ENCODE measurements around the gene TMEM134. TPM values are rescaled to one million over a fixed set of nuclear protein-coding genes. Genes with fewer than 3 reads are reported as not detected.
"Not testable (repeated sequence)": the region's sequence is repeated elsewhere in the genome, so short reads cannot be mapped to it uniquely, and the experiment has no call there.

Gene TMEM134
- total RNA-seq, 2 donors from 2014 or later = 53.2 to 59.7 TPM

GRCh38 chr11:67432655-67433349 lies 36.2 kb downstream of the TMEM134 start:
- Mint-ChIP-seq H3K36me3 (ENCODE audit: insufficient read depth in 2 of 2) (peaks cover 8 to 19% of the 10 kb centered on the region in 2 donors), H3K27ac (peak overlapping the region; percentile 82), H3K4me3 (no peak overlapping the region), H3K9me3 (no peaks in the 10 kb centered on the region), H3K27me3 (ENCODE audit: low read depth) (no peaks in the 10 kb centered on the region), H3K4me1 (ENCODE audit: low read depth) (peaks cover 62% of the 10 kb centered on the region)
- DNase-seq = no peak
- ATAC-seq (replicated peaks in 1 of 2) = no peak

- DNase-seq = no peak
- peaks cover 70% of the 10 kb centered on the region for H3K4me1 Mint-ChIP-seq (ENCODE audit: low read depth)
- H3K36me3 Mint-ChIP-seq (ENCODE audit: insufficient read depth in 2 of 2) = peaks cover 7 to 16% of the 10 kb centered on the region in 2 donors
- peak overlapping the region in 1 of 2 donors; percentile 5 for H3K4me3 Mint-ChIP-seq
- H3K27me3 Mint-ChIP-seq (ENCODE audit: low read depth) = no peaks in the 10 kb centered on the region
- ATAC-seq (replicated peaks in 1 of 2) = no peak
- peak overlapping the region; percentile 69 for H3K27ac Mint-ChIP-seq
- H3K9me3 Mint-ChIP-seq = no peaks in the 10 kb centered on the region
Observed at GRCh38 chr11:67431346-67432249, 37.5 kb downstream of the TMEM134 start.

GRCh38 chr11:67429722-67430121 lies 39.3 kb downstream of the TMEM134 start:
- Mint-ChIP-seq H3K4me1 (ENCODE audit: low read depth) (peaks cover 61% of the 10 kb centered on the region), H3K27me3 (ENCODE audit: low read depth) (no peaks in the 10 kb centered on the region), H3K9me3 (no peaks in the 10 kb centered on the region), H3K27ac (peak overlapping the region; percentile 65), H3K36me3 (ENCODE audit: insufficient read depth in 2 of 2) (peaks cover 0 to 8% of the 10 kb centered on the region in 2 donors), H3K4me3 (peak overlapping the region; percentile 91 to 99)
- ATAC-seq (replicated peaks in 1 of 2) = no peak
- no peak for DNase-seq

GRCh38 chr11:67429038-67429668 lies 39.9 kb downstream of the TMEM134 start:
- ATAC-seq (replicated peaks in 1 of 2) (no peak), DNase-seq (peak in 1 of 2 donors; percentile 8)
- Mint-ChIP-seq H3K9me3 (no peaks in the 10 kb centered on the region), H3K4me3 (peak overlapping the region; percentile 91 to 99), H3K27ac (peak overlapping the region; percentile 89), H3K4me1 (ENCODE audit: low read depth) (peaks cover 58% of the 10 kb centered on the region), H3K36me3 (ENCODE audit: insufficient read depth in 2 of 2) (peaks cover 0 to 7% of the 10 kb centered on the region in 2 donors), H3K27me3 (ENCODE audit: low read depth) (no peaks in the 10 kb centered on the region)

- H3K4me3 Mint-ChIP-seq = peak within 1 kb of the TSS; percentile 91 to 99
- H3K36me3 Mint-ChIP-seq (ENCODE audit: insufficient read depth in 2 of 2) = peaks cover 0 to 7% of the 10 kb centered on the region in 2 donors
- DNase-seq (peak; percentile 99), ATAC-seq (replicated peaks in 1 of 2) (peak; percentile 92 to 95)
- peak within 1 kb of the TSS; percentile 96 for H3K27ac Mint-ChIP-seq
- H3K27me3 Mint-ChIP-seq (ENCODE audit: low read depth) = no peaks in the 10 kb centered on the region
- H3K4me1 Mint-ChIP-seq (ENCODE audit: low read depth) = peaks cover 52% of the 10 kb centered on the region
- H3K9me3 Mint-ChIP-seq = no peaks in the 10 kb centered on the region
Observed at GRCh38 chr11:67428052-67429001, 40.7 kb downstream of the TMEM134 start, which contains the start of gene RPS6KB2. Gene RPS6KB2 (plus strand): TSS chr11:67428494. CDS start chr11:67428546, 52 bp downstream.

- not testable (repeated sequence) for H3K27me3 Mint-ChIP-seq (ENCODE audit: low read depth); H3K9me3 Mint-ChIP-seq; H3K36me3 Mint-ChIP-seq (ENCODE audit: insufficient read depth in 2 of 2)
- ATAC-seq (replicated peaks in 1 of 2) (peak in 1 of 2 donors; percentile 15), DNase-seq (peak in 1 of 2 donors; percentile 41)
- Mint-ChIP-seq H3K27ac (peak overlapping the region; percentile 96), H3K4me3 (peak overlapping the region; percentile 91 to 99), H3K4me1 (ENCODE audit: low read depth) (peaks cover 50% of the 10 kb centered on the region)
Observed at GRCh38 chr11:67427364-67427859, 41.6 kb downstream of the TMEM134 start.

- no peak for DNase-seq
- no peaks in the 10 kb centered on the region for H3K27me3 Mint-ChIP-seq (ENCODE audit: low read depth)
- no peaks in the 10 kb centered on the region for H3K9me3 Mint-ChIP-seq
- peaks cover 42% of the 10 kb centered on the region for H3K4me1 Mint-ChIP-seq (ENCODE audit: low read depth)
- H3K27ac Mint-ChIP-seq = no peak overlapping the region
- no peak for ATAC-seq (replicated peaks in 1 of 2)
- H3K36me3 Mint-ChIP-seq (ENCODE audit: insufficient read depth in 2 of 2) = no peaks in the 10 kb centered on the region
- H3K4me3 Mint-ChIP-seq = no peak overlapping the region
Observed at GRCh38 chr11:67423891-67424613, 45.0 kb downstream of the TMEM134 start.

GRCh38 chr11:67423466-67423865 lies 45.6 kb downstream of the TMEM134 start:
- Mint-ChIP-seq H3K4me1 (ENCODE audit: low read depth) (peaks cover 46% of the 10 kb centered on the region), H3K4me3 (no peak overlapping the region), H3K27me3 (ENCODE audit: low read depth) (no peaks in the 10 kb centered on the region), H3K9me3 (no peaks in the 10 kb centered on the region), H3K36me3 (ENCODE audit: insufficient read depth in 2 of 2) (no peaks in the 10 kb centered on the region), H3K27ac (no peak overlapping the region)
- DNase-seq (no peak), ATAC-seq (replicated peaks in 1 of 2) (no peak)

GRCh38 chr11:67422891-67423290 lies 46.2 kb downstream of the TMEM134 start:
- H3K9me3 Mint-ChIP-seq = no peaks in the 10 kb centered on the region
- H3K4me3 Mint-ChIP-seq = no peak overlapping the region
- peaks cover 51% of the 10 kb centered on the region for H3K4me1 Mint-ChIP-seq (ENCODE audit: low read depth)
- H3K36me3 Mint-ChIP-seq (ENCODE audit: insufficient read depth in 2 of 2) = no peaks in the 10 kb centered on the region
- ATAC-seq (replicated peaks in 1 of 2) (no peak), DNase-seq (no peak)
- no peaks in the 10 kb centered on the region for H3K27me3 Mint-ChIP-seq (ENCODE audit: low read depth)
- no peak overlapping the region for H3K27ac Mint-ChIP-seq

GRCh38 chr11:67421430-67422031 lies 47.5 kb downstream of the TMEM134 start:
- H3K36me3 Mint-ChIP-seq (ENCODE audit: insufficient read depth in 2 of 2) = no peaks in the 10 kb centered on the region
- DNase-seq = no peak
- no peaks in the 10 kb centered on the region for H3K9me3 Mint-ChIP-seq
- no peak for ATAC-seq (replicated peaks in 1 of 2)
- H3K4me1 Mint-ChIP-seq (ENCODE audit: low read depth) = peaks cover 51% of the 10 kb centered on the region
- H3K27ac Mint-ChIP-seq = no peak overlapping the region
- no peaks in the 10 kb centered on the region for H3K27me3 Mint-ChIP-seq (ENCODE audit: low read depth)
- peak overlapping the region; percentile 74 to 83 for H3K4me3 Mint-ChIP-seq

GRCh38 chr11:67420646-67421429 lies 48.2 kb downstream of the TMEM134 start:
- peaks cover 56% of the 10 kb centered on the region for H3K4me1 Mint-ChIP-seq (ENCODE audit: low read depth)
- ATAC-seq (replicated peaks in 1 of 2) (peak; percentile 91), DNase-seq (peak; percentile 97 to 100)
- H3K9me3 Mint-ChIP-seq = no peaks in the 10 kb centered on the region
- no peaks in the 10 kb centered on the region for H3K27me3 Mint-ChIP-seq (ENCODE audit: low read depth)
- no peaks in the 10 kb centered on the region for H3K36me3 Mint-ChIP-seq (ENCODE audit: insufficient read depth in 2 of 2)
- H3K4me3 Mint-ChIP-seq = peak overlapping the region; percentile 86 to 88
- no peak overlapping the region for H3K27ac Mint-ChIP-seq
